ENCODE results near the gene MYL6.

Gene MYL6

DNA sequence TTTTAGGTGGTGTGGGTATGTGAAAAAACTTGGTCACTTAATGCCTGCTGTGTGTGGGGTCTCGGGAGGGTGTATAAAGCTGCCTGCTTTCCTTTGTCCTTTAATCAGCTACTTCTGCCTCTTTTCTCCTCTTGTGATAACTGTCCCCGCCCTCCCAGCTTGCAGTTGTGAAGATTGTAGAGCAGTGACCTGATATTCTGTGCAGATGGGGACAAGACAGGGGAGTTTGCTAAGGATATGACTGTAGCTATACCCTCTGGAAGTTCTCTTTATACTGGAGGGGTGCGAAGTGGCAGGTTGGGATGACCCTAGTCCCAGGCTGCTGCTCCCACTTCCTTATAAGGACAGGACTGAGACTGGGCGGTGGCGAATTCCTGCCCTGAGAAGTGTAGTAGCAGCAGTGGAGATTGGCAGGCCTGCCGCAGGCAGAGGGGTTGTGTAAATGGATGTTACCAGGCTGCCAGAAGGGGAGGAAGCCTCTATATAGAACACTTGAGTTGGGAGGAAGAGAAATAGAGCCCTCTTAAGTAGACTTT lies 835 bp downstream of the MYL6 start:
- DNase-seq: peak; percentile 73

DNA sequence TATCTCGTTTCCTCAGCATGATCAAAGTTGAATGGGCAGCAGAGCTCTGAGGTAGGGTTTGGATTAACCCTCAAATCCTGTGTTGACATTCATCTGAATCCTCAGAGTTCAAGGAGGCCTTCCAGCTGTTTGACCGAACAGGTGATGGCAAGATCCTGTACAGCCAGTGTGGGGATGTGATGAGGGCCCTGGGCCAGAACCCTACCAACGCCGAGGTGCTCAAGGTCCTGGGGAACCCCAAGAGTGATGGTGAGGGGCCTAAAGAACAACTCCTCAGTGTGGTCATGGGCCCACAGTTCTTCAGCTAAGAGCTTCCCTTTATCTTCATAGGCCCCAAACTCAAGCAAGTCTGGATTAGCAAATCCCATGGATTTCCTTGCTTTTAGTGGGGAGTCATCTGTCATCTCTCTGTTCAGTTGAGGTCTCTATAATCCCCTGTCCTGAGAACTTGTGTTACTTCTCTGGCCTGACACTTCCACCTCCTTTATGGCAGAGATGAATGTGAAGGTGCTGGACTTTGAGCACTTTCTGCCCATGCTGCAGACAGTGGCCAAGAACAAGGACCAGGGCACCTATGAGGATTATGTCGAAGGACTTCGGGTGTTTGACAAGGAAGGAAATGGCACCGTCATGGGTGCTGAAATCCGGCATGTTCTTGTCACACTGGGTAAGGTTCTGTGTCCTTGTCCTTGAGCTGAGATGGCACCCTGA lies 1.5 kb downstream of the MYL6 start:
- no peak for DNase-seq

DNA sequence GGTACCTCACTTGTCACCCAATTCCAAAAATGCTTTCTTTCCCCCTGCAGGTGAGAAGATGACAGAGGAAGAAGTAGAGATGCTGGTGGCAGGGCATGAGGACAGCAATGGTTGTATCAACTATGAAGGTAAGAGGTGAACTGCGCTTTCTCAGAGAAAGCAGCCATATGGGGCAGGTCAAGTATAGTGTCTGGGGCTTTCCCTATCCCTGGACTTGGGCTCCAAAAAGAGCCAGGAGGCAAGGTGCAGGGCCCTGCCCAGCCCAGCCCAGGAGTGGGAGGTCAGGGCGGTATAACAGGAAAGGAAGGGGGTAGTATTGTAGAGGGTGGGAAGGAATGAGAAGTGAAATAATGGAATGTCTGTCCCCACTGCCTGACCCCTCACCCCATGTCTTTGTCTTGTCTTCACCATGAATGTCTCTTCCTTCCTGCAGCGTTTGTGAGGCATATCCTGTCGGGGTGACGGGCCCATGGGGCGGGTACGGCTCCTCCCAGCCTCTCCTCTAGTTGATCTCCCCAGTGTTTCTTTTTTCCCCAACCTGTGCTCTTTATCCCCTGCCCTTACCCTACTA lies 2.1 kb downstream of the MYL6 start:
- no peak for DNase-seq

DNA sequence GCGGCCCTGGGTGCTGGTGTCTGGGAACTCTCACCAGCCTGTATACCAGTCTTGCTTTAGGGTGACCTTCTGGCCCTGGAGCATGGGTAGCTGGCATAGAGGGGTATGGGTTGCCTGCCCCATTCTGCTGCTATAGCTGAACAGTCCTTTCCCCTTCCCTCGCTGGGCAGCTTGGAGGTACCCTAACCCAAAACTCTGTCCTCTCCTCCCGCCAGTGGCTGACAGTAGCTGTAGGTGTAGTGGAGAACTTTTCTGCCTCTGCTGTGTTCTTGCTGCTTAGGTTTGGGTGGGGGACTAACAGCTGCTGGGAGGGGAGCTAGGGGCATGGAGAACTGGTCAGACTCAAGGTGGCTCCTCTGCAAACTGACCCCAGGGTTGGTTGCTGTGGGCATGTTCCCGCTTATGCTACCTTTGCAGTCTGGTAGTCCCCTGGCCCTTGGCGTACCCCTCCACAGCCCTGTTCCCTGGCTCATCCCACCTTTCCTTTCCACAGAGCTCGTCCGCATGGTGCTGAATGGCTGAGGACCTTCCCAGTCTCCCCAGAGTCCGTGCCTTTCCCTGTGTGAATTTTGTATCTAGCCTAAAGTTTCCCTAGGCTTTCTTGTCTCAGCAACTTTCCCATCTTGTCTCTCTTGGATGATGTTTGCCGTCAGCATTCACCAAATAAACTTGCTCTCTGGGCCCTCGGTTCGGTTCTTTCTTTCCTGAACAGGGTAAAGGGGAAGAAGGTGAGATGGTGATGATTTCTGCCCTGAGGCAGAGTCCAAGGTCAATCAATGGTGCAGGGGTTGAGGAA lies 2.9 kb downstream of the MYL6 start:
- DNase-seq: no peak

DNA sequence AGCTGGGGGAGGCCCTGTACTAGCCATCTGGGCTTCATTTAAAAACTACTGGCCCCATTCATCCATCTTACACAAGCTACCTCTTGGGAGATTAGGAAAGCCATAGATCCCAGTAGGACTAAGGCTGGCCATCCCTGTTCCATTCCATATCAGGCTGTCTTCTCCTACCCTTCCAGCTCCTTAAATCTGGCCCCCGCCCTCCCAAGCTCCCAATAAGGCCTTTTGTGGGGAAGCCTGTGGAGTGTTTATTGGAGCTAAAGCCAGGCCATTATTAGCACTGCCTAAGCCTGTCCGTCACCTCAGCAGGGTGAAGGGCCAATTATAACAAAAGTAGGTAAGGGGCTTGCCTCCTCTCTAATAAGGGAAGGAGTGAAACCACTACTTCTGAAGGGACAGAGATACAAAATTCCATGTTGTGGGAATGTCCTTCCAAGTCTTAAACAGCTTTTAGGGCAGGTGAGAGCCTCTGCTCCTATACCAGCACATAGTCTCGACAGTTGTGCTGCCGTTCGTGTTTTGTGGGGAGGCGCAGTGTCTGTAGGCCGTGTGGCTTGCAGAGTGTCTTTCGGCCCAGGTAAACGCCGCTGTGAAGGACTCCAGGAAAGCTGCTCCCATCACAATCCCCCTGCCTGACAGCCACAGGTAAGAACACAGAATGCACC lies 3.7 kb downstream of the MYL6 start:
- no peak for DNase-seq

DNA sequence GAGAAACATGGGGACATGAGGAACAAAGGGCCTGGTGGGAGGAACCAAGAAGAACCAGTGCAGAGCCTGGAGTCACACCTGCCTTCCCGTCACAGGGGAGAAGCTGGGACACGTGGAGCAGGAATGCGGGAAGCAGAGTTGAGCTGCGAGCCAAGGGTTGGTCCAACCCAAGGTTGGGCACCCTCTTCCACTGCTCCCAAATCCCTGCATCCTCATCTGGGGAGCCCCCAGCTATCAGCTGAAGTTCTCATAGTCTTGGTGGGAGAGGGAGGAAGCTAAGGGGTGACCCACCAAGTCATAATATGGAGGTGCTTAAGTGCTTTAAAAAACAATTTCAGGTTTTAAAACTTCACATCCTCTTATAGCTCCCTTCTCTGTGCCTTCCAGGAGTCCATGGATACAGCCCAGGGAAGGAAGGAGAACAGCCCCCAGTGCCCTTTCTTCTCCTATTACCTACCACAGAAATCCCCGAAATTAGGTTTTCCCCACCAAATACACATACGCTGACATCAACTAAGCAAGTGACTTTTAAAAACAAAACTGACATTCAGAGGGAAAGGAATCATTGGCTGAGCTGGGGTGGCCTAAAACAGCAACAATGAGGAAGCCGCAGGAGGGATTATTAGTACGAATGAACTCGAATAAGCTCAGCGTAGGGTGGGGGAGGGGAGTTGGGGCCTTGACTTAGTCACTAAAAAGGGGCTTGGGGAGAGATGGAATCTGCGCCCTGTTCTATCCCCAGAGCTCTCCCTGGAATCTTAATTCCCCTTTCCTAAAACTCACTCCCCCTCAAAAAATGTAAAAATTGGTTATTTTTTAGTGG lies 4.5 kb downstream of the MYL6 start:
- DNase-seq: no peak

DNA sequence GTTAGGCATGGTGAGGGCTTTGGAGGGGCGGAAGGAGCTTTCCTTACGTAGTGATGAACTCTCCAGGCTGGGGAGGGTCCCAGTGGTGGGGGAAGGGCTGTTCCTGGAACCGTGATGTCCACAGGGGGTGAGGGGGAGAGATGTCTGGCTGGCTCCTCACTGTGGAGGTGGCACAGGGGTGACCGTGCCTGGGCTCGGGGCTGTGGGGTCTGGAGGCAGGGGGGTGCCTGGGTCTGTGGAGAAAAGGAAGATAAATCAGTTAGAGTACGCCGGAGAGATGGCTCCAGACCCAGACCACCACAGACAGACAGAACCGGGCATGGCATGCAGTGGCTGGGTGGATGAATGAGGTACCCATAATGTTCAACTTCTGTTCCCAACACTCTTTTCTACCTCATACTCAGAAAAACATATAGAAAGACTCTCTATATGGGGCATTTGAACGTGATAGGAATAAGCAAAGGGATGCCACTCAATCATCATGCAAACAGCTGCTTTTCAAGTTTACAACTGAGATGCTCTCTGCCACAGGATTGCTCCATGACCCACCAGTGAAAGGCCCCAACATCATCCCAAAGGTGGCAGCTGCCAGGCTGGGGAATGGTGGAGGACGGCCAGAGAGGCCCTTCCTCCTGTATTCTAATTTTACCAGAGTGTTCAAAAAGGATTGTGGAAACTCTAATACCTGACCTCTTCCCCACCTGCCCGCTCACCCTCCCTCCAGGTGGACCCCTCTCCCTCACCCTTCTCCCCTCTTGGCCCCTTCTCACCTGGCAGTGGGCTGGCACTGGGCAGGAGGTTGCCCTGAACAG lies 5.6 kb downstream of the MYL6 start:
- DNase-seq: no peak

DNA sequence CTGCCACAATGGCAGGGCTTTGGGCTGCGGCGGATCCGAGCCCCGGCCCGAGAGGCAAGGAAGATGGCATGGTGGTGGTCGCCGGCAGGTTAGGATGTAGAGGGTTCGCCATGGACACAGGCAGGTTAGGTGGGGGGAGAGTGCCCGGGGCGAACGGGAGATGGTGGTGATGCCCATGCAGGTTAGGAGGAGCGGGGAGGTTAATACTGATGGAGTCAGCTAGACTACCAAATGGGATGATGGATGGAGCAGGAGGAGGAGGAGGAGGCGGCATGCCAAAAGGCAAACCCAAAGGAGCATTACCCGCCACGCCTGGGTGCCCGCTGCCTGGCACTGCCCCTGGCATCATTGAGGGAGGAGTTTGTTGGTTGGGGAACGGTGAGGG lies 6.2 kb downstream of the MYL6 start:
- DNase-seq: no peak

DNA sequence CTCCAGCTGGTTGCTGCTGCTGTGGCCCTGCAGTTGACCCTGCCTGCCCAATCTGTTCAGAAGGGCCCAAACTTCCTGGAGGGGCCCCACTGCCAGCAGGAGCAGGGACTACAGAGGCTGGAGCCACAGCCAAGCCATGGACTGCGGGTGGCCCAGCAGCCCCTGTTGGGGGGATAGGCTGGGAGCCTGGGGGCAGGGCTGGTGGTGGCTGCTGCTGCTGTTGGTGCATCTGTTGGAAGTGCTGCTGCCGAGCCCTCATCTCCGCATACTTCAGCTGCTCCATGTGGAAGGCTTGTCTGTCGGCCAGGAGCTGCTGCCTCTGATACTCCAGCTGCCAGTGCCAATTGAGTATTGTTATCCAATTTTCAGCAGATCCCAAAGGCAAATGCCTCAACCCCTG lies 7.2 kb downstream of the MYL6 start:
- DNase-seq: no peak

DNA sequence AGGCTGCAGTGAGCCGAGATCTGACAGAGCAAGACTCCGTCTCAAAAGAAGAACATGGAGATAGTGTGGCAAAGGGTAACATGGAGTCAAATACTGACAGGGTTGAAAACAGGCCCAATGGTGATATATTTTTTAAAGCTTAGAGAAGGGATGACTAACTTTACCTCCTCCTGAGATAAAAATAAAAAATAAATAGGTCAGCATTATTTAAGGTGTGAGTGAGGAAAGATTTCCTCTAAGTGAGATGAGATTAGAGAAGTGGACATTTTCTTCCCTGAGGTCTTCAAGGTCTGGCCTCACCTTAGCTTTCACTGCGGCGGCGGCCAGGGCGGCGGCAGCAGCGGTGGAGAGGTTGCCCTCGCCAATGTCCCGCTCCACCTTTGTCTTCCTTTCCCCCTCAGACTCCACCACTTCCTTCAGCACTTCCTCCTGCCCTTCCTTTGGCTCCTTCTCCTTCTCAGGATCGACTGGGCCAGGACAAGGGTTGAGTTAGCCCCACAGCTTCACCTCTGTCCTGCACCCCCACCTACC lies 11.1 kb downstream of the MYL6 start:
- DNase-seq: no peak

DNA sequence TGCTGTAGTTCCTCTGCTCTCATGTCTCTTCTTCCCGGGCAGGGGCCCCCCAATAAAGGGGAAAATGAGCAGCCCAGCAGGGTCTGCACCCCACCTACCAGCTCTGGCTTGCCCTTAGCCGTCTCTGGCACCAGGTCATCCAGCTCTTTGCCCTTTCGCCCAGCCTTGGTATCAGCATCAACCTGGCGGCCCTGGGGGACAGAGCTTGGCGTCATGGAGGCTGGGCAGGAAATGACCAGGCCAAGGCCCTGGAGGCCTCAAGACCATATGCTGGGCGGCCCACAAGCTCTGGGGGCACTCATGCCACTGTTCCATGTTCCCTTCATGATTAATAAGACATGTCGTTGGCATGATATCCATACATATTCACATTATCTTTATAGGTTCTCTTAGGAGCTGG lies 14.7 kb downstream of the MYL6 start:
- DNase-seq: no peak

DNA sequence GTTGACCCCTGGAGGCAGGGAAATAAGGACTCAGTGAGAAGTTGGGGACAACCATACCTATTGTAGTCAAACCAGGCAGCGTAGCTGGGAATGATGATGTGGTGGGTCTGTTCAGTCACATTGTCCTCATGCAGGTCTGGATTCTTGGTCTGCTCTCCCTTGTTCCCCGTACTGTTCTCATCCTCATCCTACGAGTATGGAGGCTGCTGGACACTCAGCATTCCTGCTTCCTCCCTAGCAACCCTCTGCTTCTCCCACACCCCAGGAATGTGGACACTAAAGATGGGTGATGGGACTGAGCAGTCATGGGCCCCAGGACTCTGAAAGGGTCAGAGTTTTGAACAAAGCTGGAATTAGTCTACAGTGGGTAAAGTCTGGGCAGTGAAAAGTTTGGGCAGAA lies 20.2 kb downstream of the MYL6 start:
- no peak for DNase-seq

DNA sequence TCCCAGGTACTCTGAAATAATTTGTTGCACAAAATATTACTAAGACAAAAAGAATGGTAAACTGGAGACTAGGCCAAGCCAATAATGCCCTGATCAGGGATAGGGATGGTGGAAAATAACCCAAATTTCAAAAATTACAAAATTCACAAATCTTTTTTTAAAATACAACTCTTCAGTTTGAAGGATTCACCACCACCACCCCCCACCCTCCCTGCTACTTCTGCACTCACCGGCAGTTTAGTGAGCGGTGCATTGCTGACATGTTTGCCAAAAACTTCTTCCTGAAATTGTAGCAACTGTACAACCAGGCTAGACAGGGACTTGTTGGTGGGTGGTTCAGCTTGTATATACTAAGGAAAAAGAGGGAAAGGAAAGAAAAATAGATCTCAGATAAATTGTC lies 28.8 kb downstream of the MYL6 start:
- DNase-seq: no peak

DNA sequence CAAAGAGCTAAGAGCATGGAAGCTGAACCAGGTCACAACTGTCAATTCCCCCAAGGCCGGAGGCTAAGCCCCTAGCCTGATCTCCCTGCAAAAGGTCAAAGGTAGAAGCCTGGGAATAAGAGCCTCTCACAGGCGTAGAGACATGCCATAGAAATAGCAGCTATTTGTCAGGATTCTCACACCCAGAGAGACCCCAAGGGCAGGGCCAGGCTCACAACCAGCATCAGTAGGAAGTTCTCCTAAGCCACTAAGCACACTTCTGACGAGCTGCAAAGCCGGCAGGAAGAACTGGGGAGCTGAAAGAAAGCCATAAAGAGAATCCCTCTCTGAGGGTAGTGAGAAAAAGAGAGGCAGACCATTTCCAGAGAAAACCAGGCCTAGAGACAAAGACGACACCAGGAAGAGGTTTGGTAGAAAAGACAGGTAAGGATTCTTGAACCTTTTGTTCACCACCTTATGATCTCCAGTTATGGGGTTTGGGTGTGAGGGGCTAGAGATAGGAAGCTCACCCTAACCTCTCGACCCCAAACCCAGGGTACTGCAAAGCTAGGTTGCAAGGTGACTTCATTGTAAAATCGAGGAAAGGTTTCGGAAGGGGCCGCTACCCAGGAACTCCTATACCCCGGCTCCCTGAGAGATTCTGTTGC lies 30.1 kb downstream of the MYL6 start:
- DNase-seq: no peak

DNA sequence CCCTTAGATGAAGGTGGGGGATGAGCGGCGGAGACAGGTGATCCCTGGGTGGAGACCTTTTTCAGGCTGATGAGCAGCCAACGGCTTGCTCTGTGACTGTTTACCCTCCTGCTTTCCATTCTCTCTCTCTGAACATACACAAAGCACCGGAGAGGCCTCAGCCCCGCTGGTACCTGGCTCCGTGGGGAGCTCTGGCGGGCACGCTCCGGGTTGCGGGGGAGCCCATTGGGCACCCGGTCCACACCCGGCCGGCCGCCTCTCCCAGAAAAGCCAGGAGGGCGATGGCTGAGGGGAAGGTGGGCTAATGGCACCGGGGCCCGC lies 30.6 kb downstream of the MYL6 start:
- peak; percentile 32 for DNase-seq

DNA sequence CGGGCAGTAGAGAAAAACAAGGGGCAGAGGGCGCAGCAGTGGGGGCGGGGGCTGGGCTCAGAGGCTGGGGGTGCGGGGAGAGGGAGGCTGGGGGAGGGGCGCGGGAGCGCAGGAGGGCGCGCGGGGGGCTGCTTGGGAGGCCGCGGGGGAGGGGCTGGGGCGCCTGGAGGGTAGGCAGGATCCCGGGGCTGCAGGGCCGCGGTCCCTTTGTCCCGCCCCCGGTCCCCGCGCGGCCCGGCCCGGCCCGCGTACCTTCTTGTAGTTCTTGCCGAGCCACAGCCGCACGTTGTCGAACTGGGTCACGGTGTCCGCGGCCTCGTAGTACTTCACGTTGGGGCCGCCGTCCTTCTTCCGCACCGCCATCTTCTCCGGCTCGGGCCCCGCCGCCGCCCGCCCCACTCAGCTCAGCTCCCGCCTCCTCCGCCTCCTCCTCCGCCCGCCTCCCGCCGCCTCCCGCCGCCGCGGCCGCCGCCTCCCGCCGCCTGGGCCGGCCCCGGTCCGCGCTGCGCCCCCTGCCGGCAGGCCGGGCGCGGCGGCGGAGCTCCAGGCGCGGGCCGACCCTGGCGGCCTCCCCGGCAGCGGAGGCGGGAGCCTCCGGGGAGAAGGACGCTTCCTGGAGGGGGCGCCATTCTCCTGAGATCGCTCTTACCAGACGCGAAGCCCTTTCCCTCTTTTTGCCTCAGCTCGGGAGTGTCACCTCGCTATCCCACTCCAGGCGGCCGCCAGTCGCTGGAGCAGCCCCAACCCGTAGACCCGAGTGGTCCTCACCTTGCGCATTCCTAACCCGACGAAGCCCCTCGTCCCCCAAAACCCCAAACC lies 31.1 kb downstream of the MYL6 start, which contains the start of gene SMARCC2:
Gene SMARCC2 (minus strand): TSS at position 385 of the 819 bp plus-strand sequence. CDS start 22 bp downstream, at position 363.
- peak; percentile 90 for DNase-seq

DNA sequence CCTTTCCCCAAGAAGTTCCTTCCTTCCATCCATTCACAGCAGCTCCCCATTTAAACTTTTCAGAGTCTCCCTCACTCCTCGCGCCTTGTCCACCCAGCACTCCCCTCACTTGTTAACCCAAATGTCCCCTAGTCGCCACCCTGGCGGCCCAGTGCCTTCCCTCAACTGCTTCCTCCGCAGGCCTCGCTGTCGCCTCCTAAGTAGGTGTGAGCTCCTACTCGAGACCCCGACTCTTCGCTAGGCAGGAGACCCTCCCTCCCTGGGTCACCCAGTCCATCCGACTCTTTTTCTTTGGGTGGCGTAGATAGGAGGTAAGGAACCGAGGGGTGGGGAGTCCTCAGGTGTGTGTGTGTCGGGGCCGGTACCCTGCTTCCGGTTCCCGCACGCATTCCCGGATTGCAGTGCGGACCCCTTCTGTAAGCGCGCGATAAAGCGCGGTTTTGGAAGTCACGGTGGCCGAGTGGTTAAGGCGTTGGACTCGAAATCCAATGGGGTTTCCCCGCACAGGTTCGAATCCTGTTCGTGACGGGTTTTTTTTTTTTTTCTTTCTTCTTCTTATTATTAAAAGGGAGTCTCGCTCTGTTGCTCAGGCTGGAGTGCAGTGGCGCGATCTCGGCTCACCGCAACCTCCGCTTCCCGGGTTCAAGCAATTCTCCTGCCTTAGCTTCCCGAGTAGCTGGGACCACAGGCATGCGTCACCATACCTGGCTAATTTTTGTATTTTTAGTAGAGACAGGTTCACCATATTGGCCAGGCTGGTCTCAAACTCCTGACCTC lies 31.9 kb downstream of the MYL6 start:
- DNase-seq: peak; percentile 95

DNA sequence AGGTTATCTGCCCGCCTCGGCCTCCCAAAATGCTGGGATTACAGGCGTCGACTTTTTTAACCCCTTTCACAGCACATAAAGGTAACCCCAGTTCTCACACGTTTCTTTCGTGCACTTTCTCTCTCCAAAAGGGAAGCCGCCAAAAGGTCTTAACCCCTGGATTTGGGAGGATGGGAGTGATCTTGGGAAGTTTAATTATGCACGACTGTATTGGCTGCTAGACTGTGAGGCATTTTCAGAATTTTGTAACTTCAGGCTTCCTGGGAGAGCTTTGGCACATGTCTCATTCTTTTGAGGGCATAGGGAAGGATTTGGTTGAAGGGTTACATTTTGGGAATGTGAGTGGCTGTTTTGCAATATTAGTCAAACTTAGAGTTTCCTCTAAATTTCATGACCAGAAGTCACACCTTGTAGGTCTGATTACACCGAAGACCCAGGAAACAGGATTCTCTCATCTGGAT lies 32.6 kb downstream of the MYL6 start:
- DNase-seq: no peak

DNA sequence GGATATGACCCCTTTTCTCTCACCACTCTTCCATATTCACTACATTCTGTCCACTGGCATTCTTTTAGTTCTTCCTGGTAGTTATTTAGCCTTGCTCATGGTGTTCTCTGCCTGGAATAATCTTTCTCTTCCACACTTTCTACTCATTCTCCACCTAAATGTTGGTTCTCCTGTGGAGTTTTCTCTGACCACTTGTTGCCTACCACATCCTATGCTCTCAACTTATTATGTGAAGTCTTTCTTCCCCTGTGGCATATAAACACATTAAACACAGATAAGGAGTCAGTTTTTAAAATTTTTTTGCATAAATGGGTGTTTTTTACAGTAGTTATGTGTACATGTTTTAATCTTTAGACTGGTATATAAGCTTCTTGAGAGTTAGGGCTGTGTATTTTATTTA lies 34.4 kb downstream of the MYL6 start:
- no peak for DNase-seq
